A549 (cell line): ENCODE data around the gene CD63.

ENCODE experiments used
- POLR2A ChIP-seq: IDR thresholded peaks from 2 replicates; pipeline ENCODE4 v1.6.1; 2012; ENCODE audit warnings: mild to moderate bottlenecking, low read length
- SREBF2 ChIP-seq: fragments of 450-650 bp; IDR thresholded peaks from 2 replicates; pipeline ENCODE4 v1.6.1; 2014; ENCODE audit warnings: mild to moderate bottlenecking, moderate library complexity
- TF ChIP-seq, protein P1 (sequence below): fragments of 450-650 bp; IDR thresholded peaks from 2 replicates; pipeline ENCODE4 v1.6.1; 2014; ENCODE audit warnings: antibody characterized with exemption

DNA sequence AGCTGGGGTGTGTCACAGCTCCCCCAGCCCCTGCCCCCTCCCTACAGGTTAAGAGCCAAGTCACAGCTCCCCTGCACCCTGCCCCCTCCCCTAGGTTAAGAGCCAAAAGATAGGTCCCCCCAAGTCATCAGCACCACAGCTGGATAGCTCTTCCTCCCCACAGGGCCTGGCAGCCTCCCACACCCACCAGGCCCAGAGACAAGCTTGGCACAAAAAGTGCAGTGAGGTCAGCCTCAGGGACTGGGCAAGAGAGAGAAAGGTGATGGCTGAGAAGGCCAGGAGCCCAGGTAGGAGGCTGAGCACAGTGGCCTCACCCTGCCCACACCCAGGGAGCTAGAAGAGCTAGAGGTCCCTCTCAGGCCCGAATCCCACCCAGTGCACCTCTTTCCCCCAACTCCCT, 29.8 kb downstream of the CD63 start:
- no peak for TF ChIP-seq POLR2A
- TF ChIP-seq, protein P1, sequence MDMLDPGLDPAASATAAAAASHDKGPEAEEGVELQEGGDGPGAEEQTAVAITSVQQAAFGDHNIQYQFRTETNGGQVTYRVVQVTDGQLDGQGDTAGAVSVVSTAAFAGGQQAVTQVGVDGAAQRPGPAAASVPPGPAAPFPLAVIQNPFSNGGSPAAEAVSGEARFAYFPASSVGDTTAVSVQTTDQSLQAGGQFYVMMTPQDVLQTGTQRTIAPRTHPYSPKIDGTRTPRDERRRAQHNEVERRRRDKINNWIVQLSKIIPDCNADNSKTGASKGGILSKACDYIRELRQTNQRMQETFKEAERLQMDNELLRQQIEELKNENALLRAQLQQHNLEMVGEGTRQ, result no peak
- TF ChIP-seq SREBF2, result no peak
